ENCODE measurements around the gene LHPP. TPM values are rescaled to one million over a fixed set of nuclear protein-coding genes. Genes with fewer than 3 reads are reported as not detected.

The LHPP gene
- total RNA-seq, 1 donor from 2014 or later: 24.5 TPM

- peaks cover 20% of the 10 kb centered on the region for H3K4me1 Mint-ChIP-seq
- peak; percentile 1 for DNase-seq (ENCODE audit: low spot score)
- Histone ChIP-seq H3K9me3 (ENCODE audit: low read depth) (no peaks in the 10 kb centered on the region), H3F3A (ENCODE audit: low read depth) (no peaks in the 10 kb centered on the region), H3K4me1 (peaks cover 11% of the 10 kb centered on the region), H3K36me3 (no peaks in the 10 kb centered on the region), H3K27ac (no peak overlapping the region), H3K9ac (no peak overlapping the region), H3K27me3 (no peaks in the 10 kb centered on the region), H3K4me2 (no peak overlapping the region), H3K79me2 (ENCODE audit: low read depth) (no peaks in the 10 kb centered on the region), H2AFZ (replicated peaks) (no peak overlapping the region), H3K4me3 (no peak overlapping the region), H4K20me1 (ENCODE audit: low read depth) (no peaks in the 10 kb centered on the region)
- H3K9me3 Mint-ChIP-seq: no peaks in the 10 kb centered on the region
- no peaks in the 10 kb centered on the region for H3K36me3 Mint-ChIP-seq
- TF ChIP-seq CTCF (IDR thresholded peaks at IDR 0.05) (no peak), EZH2phosphoT487 (IDR thresholded peaks at IDR 0.05) (no peak), EZH2 (IDR thresholded peaks at IDR 0.05) (no peak)
- no peak overlapping the region for H3K27ac Mint-ChIP-seq
- H3K4me3 Mint-ChIP-seq: no peak overlapping the region
- H3K27me3 Mint-ChIP-seq (ENCODE audit: insufficient read depth, low read depth): peaks cover 4% of the 10 kb centered on the region
These were observed 59.8 kb downstream of the LHPP start for GRCh38 chr10:124521429-124521871.

GRCh38 chr10:124522131-124522932 is 60.7 kb downstream of the LHPP start:
- no peaks in the 10 kb centered on the region for H3K9me3 ChIP-seq (ENCODE audit: low read depth)
- no peak overlapping the region for H3K4me2 ChIP-seq
- Mint-ChIP-seq H3K36me3 (no peaks in the 10 kb centered on the region), H3K27ac (no peak overlapping the region), H3K9me3 (no peaks in the 10 kb centered on the region), H3K27me3 (ENCODE audit: insufficient read depth, low read depth) (peaks cover 4% of the 10 kb centered on the region), H3K4me1 (peaks cover 19% of the 10 kb centered on the region), H3K4me3 (no peak overlapping the region)
- no peaks in the 10 kb centered on the region for H3K27me3 ChIP-seq
- no peak overlapping the region for H3K27ac ChIP-seq
- no peak for TF ChIP-seq CTCF (IDR thresholded peaks at IDR 0.05)
- no peak for TF ChIP-seq EZH2 (IDR thresholded peaks at IDR 0.05)
- TF ChIP-seq EZH2phosphoT487 (IDR thresholded peaks at IDR 0.05): no peak
- no peaks in the 10 kb centered on the region for H4K20me1 ChIP-seq (ENCODE audit: low read depth)
- no peak overlapping the region for H3K4me3 ChIP-seq
- H3K9ac ChIP-seq: no peak overlapping the region
- no peak overlapping the region for H2AFZ ChIP-seq (replicated peaks)
- peaks cover 7% of the 10 kb centered on the region for H3K4me1 ChIP-seq
- no peaks in the 10 kb centered on the region for H3F3A ChIP-seq (ENCODE audit: low read depth)
- DNase-seq (ENCODE audit: low spot score): no peak
- H3K36me3 ChIP-seq: no peaks in the 10 kb centered on the region
- no peaks in the 10 kb centered on the region for H3K79me2 ChIP-seq (ENCODE audit: low read depth)

DNA sequence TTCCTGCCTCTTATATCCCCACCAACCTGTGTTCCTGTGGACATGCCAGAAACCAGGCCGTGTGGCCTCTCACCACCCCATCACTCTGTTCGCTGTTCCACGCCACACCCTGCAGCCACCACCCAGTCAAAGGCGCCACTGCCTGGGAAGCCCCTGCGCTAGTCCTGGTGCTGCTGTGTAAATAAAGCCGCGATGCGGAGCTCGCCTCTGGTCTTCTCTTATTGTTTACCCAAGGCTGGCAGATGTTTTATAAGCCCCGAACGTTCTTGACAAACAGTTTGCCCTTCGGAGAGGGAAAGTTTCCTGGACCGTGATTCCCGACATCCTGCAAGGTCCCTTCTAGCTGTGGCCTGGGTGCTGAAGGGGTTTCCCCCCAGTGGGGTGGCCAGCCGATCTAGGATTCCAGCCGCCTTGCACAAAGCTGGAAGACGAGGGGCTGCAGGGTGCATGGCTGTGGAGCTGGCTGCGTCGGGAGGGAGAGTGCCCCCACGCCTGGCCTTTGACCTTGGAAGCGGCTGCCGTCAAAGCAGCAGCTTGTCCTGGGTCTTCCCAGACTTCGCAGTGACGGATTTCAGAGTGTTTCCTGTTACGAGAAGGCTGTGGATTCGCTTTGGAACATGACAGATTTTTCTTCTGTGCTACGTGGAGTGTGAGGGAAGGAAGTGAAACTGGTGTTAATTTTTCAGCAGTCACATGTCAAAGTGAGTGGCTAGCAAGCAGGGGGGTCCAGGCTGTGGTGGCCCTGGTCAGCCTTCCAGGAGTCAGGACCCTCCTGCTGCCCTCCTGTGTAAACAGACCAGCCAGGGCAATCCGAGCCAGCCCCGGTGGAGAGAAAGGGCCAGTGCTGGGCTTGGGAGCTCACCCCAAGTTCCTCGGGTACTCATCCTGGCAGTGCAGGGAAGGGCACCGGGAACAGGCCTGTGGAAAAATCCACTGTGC is 61.6 kb downstream of the LHPP start:
- peak overlapping the region; percentile 86 for H3K27ac Mint-ChIP-seq
- TF ChIP-seq EZH2phosphoT487 (IDR thresholded peaks at IDR 0.05): no peak
- TF ChIP-seq EZH2 (IDR thresholded peaks at IDR 0.05): no peak
- no peak for TF ChIP-seq CTCF (IDR thresholded peaks at IDR 0.05)

More for the DNA sequence above, 61.6 kb downstream of the LHPP start:
- no peaks in the 10 kb centered on the region for H3K36me3 Mint-ChIP-seq
- Histone ChIP-seq H3K9me3 (ENCODE audit: low read depth) (no peaks in the 10 kb centered on the region), H3F3A (ENCODE audit: low read depth) (no peaks in the 10 kb centered on the region), H3K27ac (no peak overlapping the region), H4K20me1 (ENCODE audit: low read depth) (no peaks in the 10 kb centered on the region), H3K4me1 (peaks cover 7% of the 10 kb centered on the region), H3K27me3 (no peaks in the 10 kb centered on the region), H3K36me3 (no peaks in the 10 kb centered on the region), H3K4me3 (no peak overlapping the region), H3K79me2 (ENCODE audit: low read depth) (no peaks in the 10 kb centered on the region), H2AFZ (replicated peaks) (no peak overlapping the region), H3K9ac (no peak overlapping the region), H3K4me2 (no peak overlapping the region)
- DNase-seq (ENCODE audit: low spot score): peak; percentile 5
- peaks cover 15% of the 10 kb centered on the region for H3K4me1 Mint-ChIP-seq
- H3K9me3 Mint-ChIP-seq: no peaks in the 10 kb centered on the region
- peaks cover 4% of the 10 kb centered on the region for H3K27me3 Mint-ChIP-seq (ENCODE audit: insufficient read depth, low read depth)
- H3K4me3 Mint-ChIP-seq: no peak overlapping the region

All from neural progenitor cell (in vitro differentiated cells).